Stimulated activated CD8-positive, alpha-beta memory T cell treated with anti-CD3 and anti-CD28 coated beads, Interleukin-15, amount 100 ng/mL, for 1 hour (primary cell): ENCODE data around the gene CA12.
"Not testable (repeated sequence)": the region's sequence is repeated elsewhere in the genome, so short reads cannot be mapped to it uniquely, and the experiment has no call there.

ENCODE experiments used
- DNase-seq: peaks from one replicate; pipeline ENCODE4 v3.0.0-alpha.2; 2020; ENCODE audit warnings: low read depth

CA12 gene

DNA sequence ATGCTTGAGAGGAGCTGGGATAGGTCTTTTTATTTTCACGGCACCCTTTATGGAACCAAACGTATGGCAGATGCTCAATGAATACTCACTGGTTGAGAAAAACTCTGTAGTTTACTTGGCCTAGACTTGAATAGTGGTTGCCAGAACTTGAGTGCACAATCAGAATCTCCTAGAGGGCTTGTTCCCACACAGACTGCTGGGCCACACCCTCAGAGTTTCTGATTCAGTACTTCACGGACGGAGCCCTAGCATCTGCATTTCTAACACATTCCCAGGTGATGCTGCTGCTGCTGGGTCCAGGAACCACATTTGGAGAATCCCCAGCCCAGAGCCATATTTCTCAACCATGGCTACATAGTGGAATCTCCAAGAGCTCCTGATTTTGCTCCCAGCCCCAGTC lies 24.6 kb downstream of the CA12 start:
- DNase-seq = no peak

DNA sequence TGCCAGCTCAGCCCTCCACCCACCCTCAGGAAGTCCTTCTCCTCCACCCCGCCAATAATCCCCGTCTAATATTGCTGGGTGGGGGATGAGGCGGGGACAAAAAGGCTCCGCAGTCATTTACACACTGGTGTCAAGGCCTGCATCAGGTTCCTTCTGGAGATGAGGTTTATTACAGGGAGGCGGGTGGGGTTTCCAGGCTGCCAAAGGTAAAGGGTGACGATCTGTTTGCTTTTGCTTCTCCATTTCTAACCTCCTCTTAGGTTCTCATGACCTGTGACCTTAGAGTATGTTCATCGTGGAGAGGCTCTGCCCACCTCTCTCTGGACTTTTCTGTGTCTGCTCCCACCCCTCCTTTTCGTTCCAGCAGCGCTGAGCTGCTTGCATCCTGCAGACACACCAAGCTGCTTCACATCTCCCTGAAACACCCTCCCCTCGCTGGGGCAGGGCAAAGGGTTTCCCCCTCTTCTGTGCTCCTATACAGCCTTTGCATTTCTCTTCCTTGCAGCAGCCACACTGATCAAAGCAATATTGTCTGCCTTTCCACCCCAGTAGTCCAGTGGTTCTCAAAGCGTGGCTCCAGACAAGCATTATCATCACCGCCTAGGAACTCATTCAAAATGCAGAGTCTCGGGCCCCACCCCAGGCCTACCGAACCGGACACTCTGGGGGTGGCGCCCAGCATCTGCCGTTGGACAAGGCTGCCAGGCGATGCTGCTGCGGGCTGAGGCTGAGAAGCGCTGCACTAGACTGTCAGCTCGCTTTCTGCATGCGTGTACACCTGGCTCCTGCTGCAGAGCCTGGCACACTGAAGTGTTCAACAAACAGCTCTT lies 26.6 kb downstream of the CA12 start:
- DNase-seq = no peak

DNA sequence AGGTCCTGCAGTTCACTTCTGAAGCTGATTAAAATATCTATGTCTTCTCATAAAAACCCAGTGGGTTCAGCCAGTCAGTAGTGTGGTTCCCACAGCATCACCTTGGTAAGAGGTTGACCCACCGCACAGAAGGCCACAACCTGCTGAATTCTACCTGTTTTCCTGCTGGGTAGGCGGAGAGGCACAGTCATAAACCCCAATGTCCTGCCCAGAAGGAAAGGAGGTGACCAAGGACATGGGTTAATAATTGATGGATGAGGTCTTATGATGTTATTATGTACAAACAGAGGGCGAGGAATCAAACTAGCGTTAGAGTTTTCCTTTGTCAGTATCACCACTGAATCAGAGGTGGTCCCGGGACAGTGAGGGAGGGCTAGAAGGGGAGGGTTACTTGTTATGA lies 27.8 kb downstream of the CA12 start:
- no peak for DNase-seq

DNA sequence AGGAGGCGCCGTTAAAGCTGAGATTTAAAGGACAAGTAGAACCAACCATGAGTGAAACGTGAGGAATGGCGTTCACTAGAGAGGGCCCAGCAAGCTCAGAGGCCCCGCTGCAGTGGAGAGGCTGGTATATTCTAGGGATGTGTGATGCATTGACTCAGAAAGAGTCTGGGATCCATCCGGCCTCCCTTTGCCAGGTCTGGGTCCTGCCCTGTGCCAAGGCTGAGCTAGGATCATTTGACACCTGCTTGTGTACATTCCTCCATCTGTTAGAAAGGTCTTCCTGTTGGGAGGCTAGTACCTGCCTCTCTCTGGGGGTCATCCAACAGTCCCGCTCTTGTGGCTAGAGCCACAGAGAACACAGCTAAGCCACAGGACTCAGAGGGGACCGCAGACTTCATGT lies 28.4 kb downstream of the CA12 start:
- DNase-seq = no peak

DNA sequence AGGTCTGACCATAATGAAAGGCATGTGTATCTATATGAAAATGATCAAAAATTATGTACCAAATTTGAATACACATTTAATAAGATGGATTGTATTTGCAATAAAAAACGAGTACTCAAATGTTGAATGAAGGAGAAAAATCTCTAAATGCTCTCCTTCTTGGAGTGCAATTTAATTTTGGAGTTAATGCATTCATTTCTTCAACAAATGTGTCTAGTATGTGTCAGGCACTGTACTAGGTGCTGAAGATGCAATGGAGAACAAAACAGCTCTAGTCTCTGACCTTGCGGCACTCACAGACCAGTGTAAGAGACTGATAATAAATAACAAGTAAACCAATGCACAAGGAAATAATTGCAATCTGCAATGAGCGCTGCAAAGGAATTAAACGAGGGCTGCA lies 28.8 kb downstream of the CA12 start:
- no peak for DNase-seq

DNA sequence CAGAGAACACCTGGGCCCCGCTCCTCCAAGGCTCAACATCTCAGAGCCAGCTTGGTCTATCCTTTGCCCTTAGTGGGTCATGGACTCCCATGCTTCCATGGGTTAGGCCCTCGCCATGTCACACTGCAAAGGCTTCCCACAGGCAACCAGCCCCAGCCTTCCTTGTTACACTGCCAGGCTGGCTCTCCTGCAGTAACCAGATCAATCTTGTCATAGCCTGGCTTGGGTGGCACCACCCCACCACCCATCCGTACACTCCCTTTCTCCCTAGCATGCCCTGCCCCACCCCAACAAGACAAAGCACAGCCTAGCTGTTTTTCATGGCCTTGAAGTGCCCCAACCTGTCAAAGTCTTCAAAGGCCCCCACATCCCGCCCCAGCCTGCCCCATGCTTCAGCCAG lies 30.5 kb downstream of the CA12 start:
- no peak for DNase-seq

DNA sequence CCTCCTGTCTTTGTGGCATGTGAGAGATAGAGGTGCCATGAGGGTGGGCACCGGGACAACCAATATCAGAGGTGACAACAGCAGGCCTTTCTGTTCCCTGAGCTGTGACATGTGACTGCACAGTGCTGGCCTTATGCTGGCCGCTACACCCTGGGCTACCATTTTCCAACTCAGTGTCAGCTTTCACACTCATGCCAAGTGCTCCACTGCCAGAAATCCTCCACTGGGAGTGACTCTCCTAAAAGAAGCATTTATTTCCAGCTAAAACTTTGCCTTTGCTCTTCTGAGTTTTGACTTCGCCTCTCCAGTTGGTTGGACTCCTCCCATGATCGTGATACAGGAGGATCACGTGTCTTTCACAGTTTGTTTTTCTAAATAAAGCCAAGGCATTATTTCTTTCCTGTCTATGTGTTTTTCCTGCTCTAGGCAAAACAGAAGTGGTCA lies 31.4 kb downstream of the CA12 start:
- no peak for DNase-seq

DNA sequence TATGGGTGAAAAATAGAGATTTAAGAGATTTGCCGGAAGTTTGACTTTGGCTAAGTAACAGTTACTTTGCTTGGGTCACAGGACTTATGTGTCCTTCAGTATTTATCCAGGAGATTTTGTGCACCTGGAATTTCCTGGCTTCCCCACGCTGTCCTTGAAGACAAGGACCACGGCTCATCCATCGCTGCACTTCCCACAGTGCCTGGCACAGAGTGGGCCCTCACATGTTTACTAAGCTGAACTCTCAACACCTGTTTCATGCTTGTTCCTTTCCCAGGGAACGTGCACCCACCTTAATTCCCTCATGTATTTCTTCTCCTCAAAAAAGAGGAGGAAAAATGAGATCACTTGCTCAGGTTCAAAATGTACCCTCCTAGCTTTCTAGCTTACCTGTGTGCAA lies 32.0 kb downstream of the CA12 start:
- no peak for DNase-seq

DNA sequence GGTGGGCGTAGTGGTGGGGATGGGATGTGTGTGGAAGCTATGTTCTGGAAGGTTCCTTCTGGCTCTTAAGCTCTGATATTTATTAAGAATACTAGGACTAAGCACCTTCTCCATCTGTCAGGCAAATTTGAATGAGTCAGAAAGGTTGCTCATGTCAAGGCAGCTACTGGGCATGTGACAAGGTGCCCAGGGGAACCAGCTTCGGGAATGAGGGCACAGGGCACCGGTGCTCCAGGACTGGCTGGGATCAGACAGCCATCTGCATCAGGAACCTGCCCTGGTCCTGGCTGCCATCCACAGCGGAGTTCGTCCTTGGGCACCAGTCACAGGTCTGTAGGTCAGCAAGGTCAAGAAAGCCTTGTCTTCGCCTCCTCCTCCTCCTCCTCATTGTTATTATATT lies 32.5 kb downstream of the CA12 start:
- DNase-seq = no peak

DNA sequence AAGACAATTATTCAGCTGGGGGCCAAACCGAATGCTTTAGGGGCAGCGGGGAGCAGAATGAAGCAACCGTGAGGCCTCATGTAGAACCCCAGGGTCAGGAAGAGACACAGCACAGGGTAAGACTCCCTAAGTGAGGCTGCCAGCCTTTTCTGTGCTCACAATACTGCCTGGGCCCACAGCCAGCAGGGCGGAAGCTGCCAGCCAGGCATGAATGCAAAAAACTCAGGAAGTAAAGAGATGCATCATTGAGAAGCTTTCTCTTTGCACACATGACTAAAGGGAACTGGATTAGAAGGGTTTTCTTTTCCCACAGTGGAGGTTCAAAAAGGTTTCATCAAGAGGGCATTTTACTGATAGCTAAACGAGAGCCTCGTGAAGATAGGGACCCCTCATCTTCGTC lies 33.3 kb downstream of the CA12 start:
- DNase-seq = no peak

DNA sequence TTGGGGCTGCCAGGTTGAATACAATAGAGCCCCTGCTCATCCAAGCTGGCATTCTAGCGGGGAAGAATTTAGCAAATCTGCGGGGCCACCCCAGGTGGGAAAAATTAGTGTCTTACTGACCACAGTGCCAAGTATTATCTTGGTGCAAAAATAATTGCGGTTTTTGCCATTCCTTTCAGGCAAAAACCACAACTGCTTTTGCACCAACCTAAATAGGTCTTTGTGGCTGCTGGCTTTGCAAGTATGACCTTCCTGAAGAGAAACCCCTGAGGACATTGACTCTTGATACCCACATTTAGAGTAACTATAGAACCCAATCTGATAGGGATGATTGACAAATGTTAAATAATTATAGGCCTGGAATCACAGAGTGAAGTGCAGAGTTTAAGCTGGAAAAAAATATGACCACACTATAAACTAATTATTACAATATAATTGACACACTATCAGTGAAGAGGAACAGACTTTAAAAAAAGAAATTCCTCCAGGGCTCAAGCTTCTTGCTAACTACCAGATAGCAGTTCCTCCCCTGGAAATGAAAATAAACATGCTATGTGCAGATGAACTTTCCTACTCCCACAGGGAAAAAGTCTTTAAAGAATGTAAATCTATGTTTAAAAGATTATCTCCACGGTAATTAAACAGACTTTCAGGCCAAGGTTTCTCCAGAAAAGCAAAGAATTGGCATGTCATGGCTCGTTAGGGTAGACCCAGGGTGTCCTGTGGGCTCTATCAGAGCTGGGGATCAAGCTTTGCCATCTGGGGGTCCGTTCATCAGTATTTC lies 34.4 kb downstream of the CA12 start:
- no peak for DNase-seq

DNA sequence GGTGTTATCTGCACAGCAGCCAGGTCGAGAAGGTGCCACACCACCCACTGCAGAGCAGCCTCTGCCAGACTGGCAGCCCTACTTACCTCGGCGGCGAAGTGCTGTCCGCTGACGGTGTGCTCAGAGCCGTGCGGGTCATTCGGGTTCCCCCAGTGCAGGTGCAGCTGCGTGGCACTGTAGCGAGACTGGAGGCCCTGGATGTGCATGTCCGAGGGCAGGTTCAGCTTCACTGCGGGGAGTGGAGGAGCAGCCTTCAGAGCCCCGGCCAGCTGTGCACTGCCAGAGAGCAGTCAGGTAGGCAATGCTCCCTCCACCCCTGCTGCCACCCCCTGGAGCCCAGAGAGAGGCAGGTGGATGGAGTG lies 36.3 kb downstream of the CA12 start:
- DNase-seq = no peak

DNA sequence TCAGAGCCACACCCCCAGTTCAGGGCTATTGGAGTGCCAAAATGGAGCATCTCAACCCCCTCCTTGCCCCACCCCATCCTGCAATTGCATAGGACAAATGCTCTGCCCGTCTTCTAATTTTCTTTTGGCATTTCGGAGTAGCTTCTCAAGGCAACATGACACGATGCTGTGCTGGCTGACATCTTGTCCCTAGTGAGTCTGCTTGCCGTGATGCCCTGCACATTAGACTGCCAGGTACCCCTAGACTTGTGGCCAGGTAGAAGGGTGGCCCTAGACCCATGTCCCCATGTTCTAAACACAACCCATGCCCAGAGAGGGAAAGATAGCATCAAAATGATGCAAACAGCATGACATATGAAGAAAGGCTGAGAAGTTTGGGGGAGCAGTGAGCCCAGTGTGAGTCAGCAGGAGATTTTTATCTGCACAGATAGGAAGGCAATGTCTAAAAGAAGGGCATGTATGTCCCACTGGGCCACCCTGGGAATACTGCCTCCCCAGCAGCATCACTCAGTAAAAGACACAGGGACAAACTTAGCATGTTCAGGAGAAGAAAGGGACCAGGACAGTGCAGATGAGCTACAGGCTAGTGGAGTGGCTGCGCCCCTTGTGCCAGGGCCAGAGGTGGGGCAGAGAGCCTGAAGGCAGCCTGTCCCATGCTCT lies 36.8 kb downstream of the CA12 start:
- no peak for DNase-seq

DNA sequence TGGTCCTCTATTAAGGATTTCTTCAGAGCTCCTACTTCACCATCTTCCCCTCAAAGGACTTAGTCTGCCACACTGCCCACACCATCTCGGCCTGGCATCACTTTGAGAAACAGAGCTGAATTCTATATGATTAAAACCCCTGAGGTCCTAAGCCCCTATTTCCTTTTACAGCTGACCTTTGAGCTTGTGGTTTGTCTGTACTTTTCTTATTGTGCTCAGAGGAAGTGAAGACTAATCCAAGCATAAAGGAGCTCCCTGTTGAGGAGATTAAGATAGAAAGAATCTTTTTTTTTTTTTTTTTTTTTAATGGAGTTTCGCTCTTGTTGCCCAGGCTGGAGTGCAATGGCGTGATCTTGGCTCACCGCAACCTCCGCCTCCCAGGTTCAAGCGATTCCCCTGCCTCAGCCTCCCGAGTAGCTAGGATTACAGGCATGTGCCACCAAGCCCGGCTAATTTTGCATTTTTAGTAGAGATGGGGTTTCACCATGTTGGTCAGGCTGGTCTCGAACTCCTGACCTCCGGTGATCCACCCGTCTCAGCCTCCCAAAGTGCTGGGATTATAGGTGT lies 38.6 kb downstream of the CA12 start:
- not testable (repeated sequence) for DNase-seq

DNA sequence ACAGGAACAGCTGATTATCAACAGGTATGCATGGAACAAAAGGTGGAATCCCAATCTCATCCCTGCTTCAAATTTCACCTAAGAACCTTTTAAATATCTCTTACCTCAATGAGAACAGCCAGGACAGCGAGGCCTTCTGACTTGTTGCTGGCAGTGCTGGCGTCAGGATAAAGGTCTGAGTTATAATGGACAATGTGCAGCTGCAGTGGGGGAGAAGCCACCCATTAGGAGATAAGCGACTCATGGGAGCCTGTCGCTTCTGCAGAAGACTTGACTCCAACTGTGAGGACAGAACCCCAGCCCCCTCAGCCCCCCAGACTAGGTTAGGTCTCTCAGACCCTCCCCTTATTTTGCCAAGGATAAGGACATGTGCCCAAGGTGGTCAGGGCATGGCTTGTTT lies 39.7 kb downstream of the CA12 start:
- no peak for DNase-seq

DNA sequence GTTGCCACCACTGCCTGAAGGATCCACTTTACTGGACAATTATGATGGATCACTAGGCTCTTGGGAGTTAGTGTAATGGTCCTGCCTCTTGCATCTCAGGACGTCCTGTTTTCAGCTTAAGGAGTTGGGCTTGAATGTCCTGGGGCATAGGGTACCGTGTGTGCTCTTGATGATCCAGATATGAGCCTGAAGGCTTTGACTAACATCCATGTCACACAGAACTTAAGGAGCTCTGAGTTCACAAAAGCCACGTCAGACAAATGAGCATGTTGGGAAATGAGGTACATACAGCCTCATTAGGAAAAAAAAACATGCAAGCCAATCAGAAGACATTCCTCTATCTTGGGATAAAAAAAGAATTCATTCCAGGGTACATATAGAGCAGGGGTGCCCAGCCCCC lies 40.8 kb downstream of the CA12 start:
- no peak for DNase-seq

DNA sequence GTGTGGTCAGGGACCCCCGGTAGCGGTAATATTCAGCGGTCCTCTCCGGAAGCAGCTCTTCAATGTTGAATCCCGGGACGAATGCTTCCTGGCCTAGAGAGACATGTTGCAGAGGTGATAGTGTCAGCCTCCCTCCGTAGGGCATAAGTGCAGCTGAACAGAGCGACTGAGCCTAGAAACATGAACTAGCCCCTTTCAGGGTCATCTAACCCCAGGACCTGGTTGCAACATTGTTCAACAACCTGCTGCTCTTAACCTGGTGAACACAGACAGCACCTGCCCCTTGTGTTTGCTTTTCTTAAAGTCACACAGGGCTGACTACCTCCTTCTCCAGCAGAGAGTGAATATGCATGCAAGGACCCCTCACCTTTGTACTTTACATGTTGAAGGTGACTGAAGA lies 41.3 kb downstream of the CA12 start:
- no peak for DNase-seq

DNA sequence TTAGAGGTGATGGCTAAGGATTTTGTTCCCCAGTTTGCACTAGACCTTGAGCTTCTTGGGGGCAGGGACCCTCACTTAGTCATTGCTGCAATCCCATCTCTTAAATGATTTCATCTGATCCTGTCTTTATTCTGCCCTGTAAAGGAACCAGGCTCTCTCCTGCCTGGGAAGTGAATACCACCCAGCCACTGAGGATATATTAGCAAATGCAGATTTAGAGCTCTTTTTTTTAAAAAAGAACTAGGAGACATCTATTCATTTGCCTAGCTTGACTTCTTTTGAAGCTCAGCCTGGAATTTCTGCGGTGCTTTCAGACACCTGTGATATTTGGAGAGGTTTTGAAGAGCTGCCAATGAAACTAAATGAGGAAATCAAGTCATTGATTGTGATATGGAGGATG lies 41.8 kb downstream of the CA12 start:
- DNase-seq = no peak

DNA sequence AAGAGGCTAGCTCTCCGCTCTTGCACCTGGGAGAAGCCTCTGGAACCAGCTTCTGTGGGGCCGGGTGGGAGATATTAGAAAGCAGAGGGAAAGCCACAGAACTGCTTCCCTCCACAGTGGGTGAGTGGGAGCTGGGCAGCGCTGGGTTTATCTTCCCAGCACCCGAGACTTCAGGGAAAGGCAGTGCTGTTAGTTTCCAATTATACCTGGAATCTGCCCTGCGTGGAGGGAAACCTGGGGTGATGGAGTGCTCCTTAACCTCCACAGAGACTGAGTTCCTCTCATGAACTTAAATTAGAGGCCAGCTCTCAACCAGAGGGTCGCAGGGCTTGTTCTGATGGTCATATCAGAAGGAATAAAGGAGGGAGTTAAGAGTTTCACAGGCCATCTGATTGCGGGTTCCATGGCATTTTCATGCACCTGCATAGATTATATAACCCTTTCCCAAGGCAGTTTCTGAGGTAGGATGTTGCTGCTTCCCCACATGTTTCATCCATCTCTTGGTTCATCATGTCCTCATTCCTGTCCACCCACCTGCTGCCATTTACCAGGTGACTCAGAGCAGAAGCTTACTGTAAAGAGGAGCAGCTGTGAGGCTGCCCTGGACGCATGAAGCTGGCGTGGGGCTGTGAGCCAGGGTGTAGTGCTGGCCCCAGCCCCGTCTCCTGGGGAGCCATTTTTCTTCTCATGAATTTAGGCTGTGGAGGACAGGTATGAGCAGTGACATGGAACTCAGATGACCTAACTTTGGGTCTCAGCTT lies 42.5 kb downstream of the CA12 start:
- no peak for DNase-seq

DNA sequence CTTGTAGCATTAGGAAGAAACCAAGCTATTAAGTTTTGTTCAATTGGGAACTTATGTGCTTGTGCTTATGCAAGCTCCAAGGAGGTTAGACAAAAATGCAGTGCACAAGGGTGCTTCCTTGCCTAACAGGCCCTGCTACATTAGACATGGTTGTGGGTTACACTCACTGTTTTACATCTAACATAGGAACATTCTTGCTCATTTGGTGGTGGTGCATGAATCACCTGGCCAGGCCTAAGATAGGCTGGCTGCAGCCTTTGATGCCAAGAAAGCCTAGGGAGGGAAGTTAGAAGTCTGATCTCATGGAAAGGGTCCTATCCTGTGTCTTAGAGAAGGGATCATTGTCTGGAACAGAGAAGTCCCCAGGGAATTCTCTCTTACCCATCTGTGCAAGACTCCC lies 43.5 kb downstream of the CA12 start:
- DNase-seq = no peak

DNA sequence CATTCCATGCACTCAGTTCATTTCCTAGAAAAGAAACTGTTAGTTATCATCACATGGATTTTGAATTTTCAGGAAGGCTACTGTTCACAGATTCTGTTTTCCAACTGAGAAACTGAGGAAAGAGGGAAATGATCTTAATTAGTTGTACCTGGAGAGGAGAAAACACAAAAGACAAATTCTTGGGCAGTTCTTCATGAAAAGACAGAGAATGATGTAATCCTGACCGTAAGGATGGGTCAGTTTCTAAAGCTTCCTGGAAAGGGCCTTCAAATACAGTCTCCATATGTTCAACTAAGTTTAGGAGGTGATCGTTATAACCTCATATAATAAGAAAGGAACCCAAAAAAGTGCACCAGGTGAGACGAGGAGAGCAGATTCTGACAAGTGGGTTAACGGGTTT lies 44.6 kb downstream of the CA12 start:
- DNase-seq = no peak
